ENCODE data around the gene TP53TG5. TPM values are rescaled to one million over a fixed set of nuclear protein-coding genes. Genes with fewer than 3 reads are reported as not detected.

Gene TP53TG5
- total and polyA plus RNA-seq, 3 experiments from 2014 or later: not detected

DNA sequence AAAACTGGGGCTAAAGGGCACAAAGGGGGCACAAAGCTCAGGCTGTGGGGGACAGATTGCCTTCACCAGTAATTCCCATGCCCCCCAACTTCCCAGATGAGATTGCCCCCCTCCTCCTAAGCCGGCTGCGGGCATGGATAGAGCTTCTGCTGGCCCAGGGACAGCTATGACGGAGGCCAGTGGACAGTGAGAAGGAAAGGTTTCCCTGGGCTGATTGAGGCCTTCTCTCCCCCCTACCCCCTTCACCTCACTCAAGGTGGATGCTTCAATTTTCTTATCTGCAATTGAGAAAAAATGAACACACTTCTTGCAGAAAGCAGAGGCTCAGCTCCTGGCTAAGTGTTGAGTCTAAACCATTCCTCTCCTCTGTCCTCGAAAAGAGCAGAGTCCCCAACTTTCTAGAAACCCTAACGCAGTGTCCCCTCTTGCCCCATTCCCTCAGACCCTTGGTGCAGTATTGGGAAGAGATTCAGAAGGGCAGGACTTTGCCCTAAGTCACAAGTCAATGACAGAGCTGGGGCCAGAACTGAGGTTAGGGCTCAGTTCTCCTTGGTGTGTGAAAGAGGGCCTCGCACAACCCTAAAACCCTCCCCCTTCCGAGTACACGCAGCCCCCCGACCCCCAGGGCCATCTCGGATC is 30.7 kb downstream of the TP53TG5 start:
- H3K27me3 Mint-ChIP-seq: peaks cover 2 to 3% of the 10 kb centered on the region in 2 donors
- no peaks in the 10 kb centered on the region for H3K9me3 Mint-ChIP-seq
- H3K4me3 ChIP-seq (ENCODE audit: low read length): peak overlapping the region; percentile 54
- peaks cover 13 to 14% (median 14%) of the 10 kb centered on the region in 3 donors for H3K4me1 Mint-ChIP-seq
- ChIA-PET POLR2A (interaction anchor here (1.6 kb wide), 1 partner anchor 12 kb away, joined by 4 read pairs; no protein-coding TSS in a partner anchor), CTCF (interaction anchor here (0.9 to 2.2 kb wide), 6 partner anchors 11 to 91 kb away, joined by 3 to 9 read pairs (median 4); no protein-coding TSS in a partner anchor)
- peak overlapping the region; percentile 62 to 91 (median 79) for H3K4me3 Mint-ChIP-seq
- no peaks in the 10 kb centered on the region for H3K27me3 ChIP-seq (ENCODE audit: insufficient read depth, low read length, poor library complexity, severe bottlenecking)
- H3K9me3 ChIP-seq (ENCODE audit: low read length): no peaks in the 10 kb centered on the region
- H3K27ac ChIP-seq (ENCODE audit: low read depth, low read length): peak overlapping the region; percentile 54
- H3K36me3 Mint-ChIP-seq: no peaks in the 10 kb centered on the region
- H3K4me1 ChIP-seq (ENCODE audit: insufficient read depth, low read length): peaks cover 8% of the 10 kb centered on the region
- DNase-seq: no peak
- H3K27ac Mint-ChIP-seq: peak overlapping the region in 5 of 8 donors; percentile 38 to 63 (median 47)
- no peaks in the 10 kb centered on the region for H3K36me3 ChIP-seq (ENCODE audit: insufficient read depth, low read length)

DNA sequence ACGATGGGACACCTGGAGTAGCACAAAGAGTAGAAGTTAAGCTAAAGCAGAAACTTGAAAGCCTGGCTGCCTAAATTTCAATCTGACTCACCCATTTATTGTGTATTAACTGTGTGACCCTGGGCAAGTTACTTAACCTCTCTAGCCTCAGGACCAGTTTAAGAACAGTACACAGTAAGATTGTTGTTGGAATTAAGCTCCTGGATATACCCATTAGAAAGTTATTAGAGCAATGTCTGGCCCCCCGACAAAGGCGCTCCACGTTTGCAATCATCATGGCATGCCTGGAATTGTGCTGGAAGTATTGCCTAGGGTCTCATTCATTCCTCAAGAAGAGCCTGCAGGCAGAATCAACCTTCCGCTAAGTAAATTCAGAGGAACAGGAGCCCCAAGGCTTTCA is 31.3 kb downstream of the TP53TG5 start:
- Mint-ChIP-seq H3K36me3 (no peaks in the 10 kb centered on the region), H3K4me3 (peak overlapping the region; percentile 33 to 91 (median 79)), H3K9me3 (no peaks in the 10 kb centered on the region), H3K4me1 (peaks cover 13 to 14% (median 14%) of the 10 kb centered on the region in 3 donors), H3K27me3 (peaks cover 2 to 3% of the 10 kb centered on the region in 2 donors), H3K27ac (peak overlapping the region in 1 of 8 donors; percentile 35)
- Histone ChIP-seq H3K27ac (ENCODE audit: low read depth, low read length) (peak overlapping the region; percentile 54), H3K4me1 (ENCODE audit: insufficient read depth, low read length) (peaks cover 8% of the 10 kb centered on the region), H3K27me3 (ENCODE audit: insufficient read depth, low read length, poor library complexity, severe bottlenecking) (no peaks in the 10 kb centered on the region), H3K36me3 (ENCODE audit: insufficient read depth, low read length) (no peaks in the 10 kb centered on the region), H3K9me3 (ENCODE audit: low read length) (no peaks in the 10 kb centered on the region), H3K4me3 (ENCODE audit: low read length) (no peak overlapping the region)
- ChIA-PET CTCF (interaction anchor here (1.1 to 2.2 kb wide), 4 partner anchors 11 to 90 kb away, joined by 4 to 9 read pairs (median 5); no protein-coding TSS in a partner anchor), POLR2A (interaction anchor here (1.6 kb wide), 1 partner anchor 13 kb away, joined by 4 read pairs; no protein-coding TSS in a partner anchor)
- no peak for DNase-seq

DNA sequence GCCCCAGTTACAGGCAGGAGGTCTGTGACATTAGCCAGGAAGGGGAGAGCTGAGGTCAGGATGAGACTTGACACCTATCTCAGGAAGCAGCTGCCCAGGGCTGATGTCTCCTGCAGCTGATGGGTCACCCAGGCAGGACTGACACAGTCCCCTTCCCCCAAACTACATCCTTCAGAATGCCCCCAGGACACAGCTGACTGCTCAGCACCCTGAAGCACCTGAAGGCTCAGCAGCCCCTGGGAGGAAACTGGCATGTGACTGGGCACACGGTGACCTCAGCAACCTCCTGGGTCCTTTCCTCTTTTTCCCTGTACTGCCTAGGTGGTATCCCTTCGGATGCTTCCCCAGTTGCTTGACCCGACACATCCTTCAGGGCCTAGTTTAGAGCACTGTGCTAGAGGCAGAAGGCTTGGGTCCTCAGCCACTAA is 31.8 kb downstream of the TP53TG5 start:
- H3K27me3 Mint-ChIP-seq: peaks cover 2 to 3% of the 10 kb centered on the region in 2 donors
- H3K36me3 ChIP-seq (ENCODE audit: insufficient read depth, low read length): no peaks in the 10 kb centered on the region
- no peaks in the 10 kb centered on the region for H3K9me3 Mint-ChIP-seq
- ChIA-PET CTCF (interaction anchor here (1.1 to 2.2 kb wide), 2 partner anchors 16 to 90 kb away, joined by 5 to 9 read pairs; no protein-coding TSS in a partner anchor), POLR2A (no interaction called here)
- H3K4me3 Mint-ChIP-seq: peak overlapping the region in 2 of 7 donors; percentile 33 to 62
- H3K9me3 ChIP-seq (ENCODE audit: low read length): no peaks in the 10 kb centered on the region
- H3K4me1 ChIP-seq (ENCODE audit: insufficient read depth, low read length): peaks cover 8% of the 10 kb centered on the region
- no peak overlapping the region for H3K4me3 ChIP-seq (ENCODE audit: low read length)
- DNase-seq: no peak
- H3K27ac Mint-ChIP-seq: peak overlapping the region in 1 of 8 donors; percentile 76
- H3K27ac ChIP-seq (ENCODE audit: low read depth, low read length): no peak overlapping the region
- no peaks in the 10 kb centered on the region for H3K27me3 ChIP-seq (ENCODE audit: insufficient read depth, low read length, poor library complexity, severe bottlenecking)
- no peaks in the 10 kb centered on the region for H3K36me3 Mint-ChIP-seq
- H3K4me1 Mint-ChIP-seq: peaks cover 13 to 14% (median 14%) of the 10 kb centered on the region in 3 donors

DNA sequence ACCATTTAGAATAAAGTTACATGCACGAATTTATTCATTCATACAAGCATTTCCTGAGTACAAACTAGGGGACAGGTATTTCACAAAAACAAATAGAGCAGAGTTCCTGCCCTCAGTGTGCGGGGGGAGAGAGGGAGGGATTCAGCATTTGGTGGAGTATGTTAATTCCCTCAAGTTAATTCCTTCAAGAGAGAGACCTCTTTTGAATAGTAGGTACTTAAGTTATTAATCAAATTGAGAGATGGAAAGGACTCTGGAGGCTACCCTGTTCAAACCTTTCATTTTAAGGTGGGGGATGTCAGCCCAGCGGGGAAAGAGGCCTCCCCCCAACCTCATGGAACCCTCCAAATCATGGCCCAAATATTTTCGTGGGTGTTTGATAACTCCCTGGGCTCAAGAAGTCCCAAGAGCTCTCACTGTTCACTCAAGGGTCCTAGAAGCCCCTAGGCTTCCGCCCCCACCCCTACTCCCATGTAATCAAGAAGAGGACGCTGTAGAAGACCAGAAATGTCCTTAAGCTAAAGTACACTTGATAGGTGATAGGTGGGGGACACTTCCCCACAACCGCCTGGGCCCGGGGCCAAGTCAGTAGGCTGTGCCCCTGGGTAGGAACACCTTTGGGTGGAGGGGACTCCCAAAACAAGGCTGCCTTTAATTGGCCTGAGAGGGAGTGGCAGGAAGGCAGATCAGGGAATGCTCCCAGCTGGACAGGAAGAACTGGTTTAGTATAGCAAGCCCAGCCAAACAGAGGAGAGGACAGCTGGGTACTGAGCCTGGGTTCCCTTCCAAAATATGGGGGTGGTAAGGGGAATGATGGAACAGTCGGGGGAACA is 32.8 kb downstream of the TP53TG5 start:
- H3K9me3 ChIP-seq (ENCODE audit: low read length): no peaks in the 10 kb centered on the region
- no peaks in the 10 kb centered on the region for H3K27me3 ChIP-seq (ENCODE audit: insufficient read depth, low read length, poor library complexity, severe bottlenecking)
- ChIA-PET CTCF (no interaction called here), POLR2A (no interaction called here)
- H3K36me3 ChIP-seq (ENCODE audit: insufficient read depth, low read length): no peaks in the 10 kb centered on the region
- H3K4me3 Mint-ChIP-seq: peak overlapping the region in 1 of 7 donors; percentile 46
- H3K36me3 Mint-ChIP-seq: no peaks in the 10 kb centered on the region
- H3K27me3 Mint-ChIP-seq: peaks cover 2 to 3% of the 10 kb centered on the region in 2 donors
- peak overlapping the region in 2 of 8 donors; percentile 23 to 63 for H3K27ac Mint-ChIP-seq
- no peak for DNase-seq
- H3K27ac ChIP-seq (ENCODE audit: low read depth, low read length): no peak overlapping the region
- peaks cover 8% of the 10 kb centered on the region for H3K4me1 ChIP-seq (ENCODE audit: insufficient read depth, low read length)
- H3K4me1 Mint-ChIP-seq: peaks cover 13 to 14% (median 14%) of the 10 kb centered on the region in 3 donors
- H3K4me3 ChIP-seq (ENCODE audit: low read length): no peak overlapping the region
- H3K9me3 Mint-ChIP-seq: no peaks in the 10 kb centered on the region

DNA sequence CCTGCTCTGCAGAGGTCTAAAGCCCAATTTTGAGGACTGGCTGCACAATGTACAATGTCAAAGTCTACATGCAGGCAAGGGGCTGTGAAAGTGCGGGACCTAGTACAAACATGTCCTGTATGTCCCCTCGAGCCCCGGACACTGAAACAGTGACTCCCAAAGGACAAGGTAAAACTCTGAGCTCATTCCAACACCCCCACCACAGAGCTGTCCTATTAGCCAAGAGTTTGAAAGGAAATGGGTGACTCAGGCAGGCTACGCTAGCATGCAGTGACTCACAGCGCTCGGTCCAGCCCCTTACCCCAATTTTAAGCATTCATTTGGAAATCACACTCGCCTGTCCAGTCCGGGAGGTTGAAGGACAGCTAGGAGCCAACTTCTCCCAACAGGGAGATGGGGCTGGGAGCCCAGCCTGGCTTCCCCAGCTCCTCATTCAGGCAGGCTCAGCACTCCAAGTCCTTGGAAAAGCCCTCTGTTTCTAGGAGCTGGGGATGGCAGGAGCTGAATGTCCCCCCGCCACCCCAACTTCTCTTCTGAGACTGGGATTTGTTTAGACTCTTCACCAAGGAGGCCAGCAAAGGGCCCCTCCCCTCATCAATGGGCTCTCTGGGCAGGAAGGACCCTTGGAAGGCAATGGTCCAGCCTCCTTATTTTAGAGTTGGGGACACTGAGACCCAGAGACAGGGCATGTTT is 33.8 kb downstream of the TP53TG5 start:
- H3K4me3 ChIP-seq (ENCODE audit: low read length): no peak overlapping the region
- H3K9me3 ChIP-seq (ENCODE audit: low read length): no peaks in the 10 kb centered on the region
- Mint-ChIP-seq H3K9me3 (no peaks in the 10 kb centered on the region), H3K27me3 (peaks cover 2 to 3% of the 10 kb centered on the region in 2 donors), H3K4me3 (no peak overlapping the region), H3K27ac (no peak overlapping the region), H3K36me3 (no peaks in the 10 kb centered on the region), H3K4me1 (peaks cover 13 to 14% (median 14%) of the 10 kb centered on the region in 3 donors)
- H3K4me1 ChIP-seq (ENCODE audit: insufficient read depth, low read length): peaks cover 8% of the 10 kb centered on the region
- POLR2A ChIA-PET: no interaction called here
- CTCF ChIA-PET: no interaction called here
- H3K36me3 ChIP-seq (ENCODE audit: insufficient read depth, low read length): no peaks in the 10 kb centered on the region
- no peak overlapping the region for H3K27ac ChIP-seq (ENCODE audit: low read depth, low read length)
- DNase-seq: no peak
- H3K27me3 ChIP-seq (ENCODE audit: insufficient read depth, low read length, poor library complexity, severe bottlenecking): no peaks in the 10 kb centered on the region

DNA sequence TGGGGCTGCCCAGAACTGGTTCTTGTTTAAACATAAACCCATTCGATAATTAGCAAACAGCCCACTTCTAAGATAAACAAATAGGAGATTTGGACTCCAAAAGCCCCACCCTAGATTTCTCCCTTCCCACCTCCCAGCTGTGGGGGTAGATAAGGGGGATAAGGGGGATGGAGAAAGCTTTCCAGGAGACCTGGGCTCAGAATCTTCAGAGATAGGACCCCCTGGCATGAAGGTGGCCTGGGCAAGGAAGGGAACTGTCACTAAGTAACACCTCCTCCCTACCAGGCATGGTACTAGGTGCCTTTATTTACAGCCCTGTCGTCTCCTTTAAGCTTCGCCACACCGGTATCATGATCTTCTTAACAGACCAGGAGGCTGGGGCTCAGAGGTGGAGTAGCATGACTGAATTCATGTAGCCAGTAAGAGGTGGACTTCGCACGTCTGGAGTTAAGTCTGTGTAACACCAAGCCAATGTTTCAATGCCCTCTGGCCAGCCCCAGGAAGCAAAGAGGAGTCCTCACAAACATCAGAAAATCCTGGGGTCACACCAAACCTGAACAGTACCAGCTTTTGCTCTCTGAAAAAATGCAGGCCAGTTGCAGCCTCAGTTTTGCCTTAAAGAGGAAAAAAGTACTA is 34.5 kb downstream of the TP53TG5 start:
- H3K27ac ChIP-seq (ENCODE audit: low read depth, low read length): no peak overlapping the region
- POLR2A ChIA-PET: no interaction called here

DNA sequence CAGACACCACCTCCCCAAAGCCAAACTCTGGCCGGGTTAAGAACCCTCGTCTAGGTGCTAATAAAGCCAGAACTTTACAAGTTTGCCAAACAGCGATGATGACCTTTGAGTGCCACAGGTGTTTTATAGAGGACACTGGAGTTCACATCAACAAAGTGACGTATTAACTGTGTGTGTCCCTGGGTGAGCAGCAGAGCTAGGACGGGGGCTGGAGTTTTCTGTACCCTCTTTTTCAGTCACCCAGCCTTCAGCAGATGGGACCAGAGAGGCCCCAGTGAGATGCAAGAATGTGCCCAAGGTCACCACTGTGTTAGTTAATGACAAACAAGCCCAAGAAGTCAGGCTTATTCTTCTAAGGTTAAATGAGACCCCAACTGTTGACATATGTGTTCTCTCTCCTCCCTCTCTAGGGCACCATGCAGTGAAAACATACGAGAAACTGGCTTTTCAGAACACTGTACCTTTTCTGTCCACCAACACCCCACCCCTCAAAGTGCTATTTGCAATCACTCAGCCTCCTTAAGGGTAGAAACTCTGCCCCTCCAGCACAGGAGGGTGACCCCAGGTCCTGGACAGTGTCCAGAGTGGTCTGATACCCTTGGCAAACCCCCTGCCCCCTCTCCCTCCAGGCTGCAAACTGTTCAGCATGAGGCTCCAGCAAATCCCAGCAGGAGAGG is 35.1 kb downstream of the TP53TG5 start:
- H3K4me3 Mint-ChIP-seq: no peak overlapping the region
- ChIA-PET POLR2A (no interaction called here), CTCF (no interaction called here)
- no peak overlapping the region for H3K4me3 ChIP-seq (ENCODE audit: low read length)
- H3K4me1 Mint-ChIP-seq: peaks cover 11 to 14% (median 13%) of the 10 kb centered on the region in 3 donors
- no peaks in the 10 kb centered on the region for H3K9me3 ChIP-seq (ENCODE audit: low read length)
- DNase-seq: no peak
- no peak overlapping the region for H3K27ac Mint-ChIP-seq
- H3K27ac ChIP-seq (ENCODE audit: low read depth, low read length): no peak overlapping the region
- no peaks in the 10 kb centered on the region for H3K9me3 Mint-ChIP-seq
- peaks cover 8% of the 10 kb centered on the region for H3K4me1 ChIP-seq (ENCODE audit: insufficient read depth, low read length)
- H3K27me3 ChIP-seq (ENCODE audit: insufficient read depth, low read length, poor library complexity, severe bottlenecking): no peaks in the 10 kb centered on the region
- no peaks in the 10 kb centered on the region for H3K36me3 ChIP-seq (ENCODE audit: insufficient read depth, low read length)
- H3K27me3 Mint-ChIP-seq: peaks cover 2 to 3% of the 10 kb centered on the region in 2 donors
- no peaks in the 10 kb centered on the region for H3K36me3 Mint-ChIP-seq

More for the DNA sequence above, 34.5 kb downstream of the TP53TG5 start:
- Histone ChIP-seq H3K9me3 (ENCODE audit: low read length) (no peaks in the 10 kb centered on the region), H3K36me3 (ENCODE audit: insufficient read depth, low read length) (no peaks in the 10 kb centered on the region), H3K4me1 (ENCODE audit: insufficient read depth, low read length) (peaks cover 8% of the 10 kb centered on the region), H3K27me3 (ENCODE audit: insufficient read depth, low read length, poor library complexity, severe bottlenecking) (no peaks in the 10 kb centered on the region), H3K4me3 (ENCODE audit: low read length) (no peak overlapping the region)
- H3K4me3 Mint-ChIP-seq: no peak overlapping the region
- peaks cover 13 to 14% (median 13%) of the 10 kb centered on the region in 3 donors for H3K4me1 Mint-ChIP-seq
- DNase-seq: no peak
- H3K27ac Mint-ChIP-seq: no peak overlapping the region
- CTCF ChIA-PET: no interaction called here
- H3K27me3 Mint-ChIP-seq: peaks cover 2 to 3% of the 10 kb centered on the region in 2 donors
- no peaks in the 10 kb centered on the region for H3K9me3 Mint-ChIP-seq
- H3K36me3 Mint-ChIP-seq: no peaks in the 10 kb centered on the region

Data from CD8-positive, alpha-beta memory T cell (primary cell).